ENCODE measurements around the gene TNIP3. TPM values are rescaled to one million over a fixed set of nuclear protein-coding genes. Genes with fewer than 3 reads are reported as not detected.
A peak's percentile ranks its signal among the peaks of the same experiment; 100 is the strongest.

The TNIP3 gene
- total RNA-seq, 1 experiment from 2014 or later, result not detected

DNA sequence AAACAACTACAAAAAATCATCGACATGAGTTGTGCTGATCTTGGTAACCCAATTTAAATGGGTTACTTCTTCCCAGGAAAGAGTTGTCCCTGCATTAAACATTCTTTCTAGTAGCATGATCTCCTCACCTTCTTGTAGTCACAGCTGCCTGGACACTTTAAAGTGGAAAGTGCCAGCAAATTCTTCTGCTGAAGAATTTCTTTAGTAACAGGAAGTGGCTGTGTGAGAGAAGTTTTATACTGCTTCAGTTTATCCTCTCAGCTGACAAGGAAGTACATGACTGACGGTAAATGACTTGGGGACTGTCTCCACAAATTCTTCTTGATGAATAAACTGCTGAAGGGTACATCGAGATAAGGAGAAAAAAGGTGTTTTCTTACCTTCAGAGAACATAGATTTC is 18.2 kb upstream of the TNIP3 start:
- no peaks in the 10 kb centered on the region for H3K36me3 ChIP-seq (ENCODE audit: control insufficient read depth, insufficient read depth, low read length)
- ChIA-PET CTCF (no interaction called here), POLR2A (no interaction called here)
- no peak for TF ChIP-seq POLR2AphosphoS5 (IDR thresholded peaks at IDR 0.05; ENCODE audit: low read depth, low read length)
- no peak for TF ChIP-seq TCF7L2 (IDR thresholded peaks at IDR 0.05; ENCODE audit: low read depth, low read length)
- TF ChIP-seq, protein P1, sequence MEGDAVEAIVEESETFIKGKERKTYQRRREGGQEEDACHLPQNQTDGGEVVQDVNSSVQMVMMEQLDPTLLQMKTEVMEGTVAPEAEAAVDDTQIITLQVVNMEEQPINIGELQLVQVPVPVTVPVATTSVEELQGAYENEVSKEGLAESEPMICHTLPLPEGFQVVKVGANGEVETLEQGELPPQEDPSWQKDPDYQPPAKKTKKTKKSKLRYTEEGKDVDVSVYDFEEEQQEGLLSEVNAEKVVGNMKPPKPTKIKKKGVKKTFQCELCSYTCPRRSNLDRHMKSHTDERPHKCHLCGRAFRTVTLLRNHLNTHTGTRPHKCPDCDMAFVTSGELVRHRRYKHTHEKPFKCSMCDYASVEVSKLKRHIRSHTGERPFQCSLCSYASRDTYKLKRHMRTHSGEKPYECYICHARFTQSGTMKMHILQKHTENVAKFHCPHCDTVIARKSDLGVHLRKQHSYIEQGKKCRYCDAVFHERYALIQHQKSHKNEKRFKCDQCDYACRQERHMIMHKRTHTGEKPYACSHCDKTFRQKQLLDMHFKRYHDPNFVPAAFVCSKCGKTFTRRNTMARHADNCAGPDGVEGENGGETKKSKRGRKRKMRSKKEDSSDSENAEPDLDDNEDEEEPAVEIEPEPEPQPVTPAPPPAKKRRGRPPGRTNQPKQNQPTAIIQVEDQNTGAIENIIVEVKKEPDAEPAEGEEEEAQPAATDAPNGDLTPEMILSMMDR (IDR thresholded peaks at IDR 0.05), result no peak
- no peak for TF ChIP-seq SIN3A (IDR thresholded peaks at IDR 0.05; ENCODE audit: borderline replicate concordance, insufficient read depth, low read depth, low read length)
- TF ChIP-seq, protein P2, sequence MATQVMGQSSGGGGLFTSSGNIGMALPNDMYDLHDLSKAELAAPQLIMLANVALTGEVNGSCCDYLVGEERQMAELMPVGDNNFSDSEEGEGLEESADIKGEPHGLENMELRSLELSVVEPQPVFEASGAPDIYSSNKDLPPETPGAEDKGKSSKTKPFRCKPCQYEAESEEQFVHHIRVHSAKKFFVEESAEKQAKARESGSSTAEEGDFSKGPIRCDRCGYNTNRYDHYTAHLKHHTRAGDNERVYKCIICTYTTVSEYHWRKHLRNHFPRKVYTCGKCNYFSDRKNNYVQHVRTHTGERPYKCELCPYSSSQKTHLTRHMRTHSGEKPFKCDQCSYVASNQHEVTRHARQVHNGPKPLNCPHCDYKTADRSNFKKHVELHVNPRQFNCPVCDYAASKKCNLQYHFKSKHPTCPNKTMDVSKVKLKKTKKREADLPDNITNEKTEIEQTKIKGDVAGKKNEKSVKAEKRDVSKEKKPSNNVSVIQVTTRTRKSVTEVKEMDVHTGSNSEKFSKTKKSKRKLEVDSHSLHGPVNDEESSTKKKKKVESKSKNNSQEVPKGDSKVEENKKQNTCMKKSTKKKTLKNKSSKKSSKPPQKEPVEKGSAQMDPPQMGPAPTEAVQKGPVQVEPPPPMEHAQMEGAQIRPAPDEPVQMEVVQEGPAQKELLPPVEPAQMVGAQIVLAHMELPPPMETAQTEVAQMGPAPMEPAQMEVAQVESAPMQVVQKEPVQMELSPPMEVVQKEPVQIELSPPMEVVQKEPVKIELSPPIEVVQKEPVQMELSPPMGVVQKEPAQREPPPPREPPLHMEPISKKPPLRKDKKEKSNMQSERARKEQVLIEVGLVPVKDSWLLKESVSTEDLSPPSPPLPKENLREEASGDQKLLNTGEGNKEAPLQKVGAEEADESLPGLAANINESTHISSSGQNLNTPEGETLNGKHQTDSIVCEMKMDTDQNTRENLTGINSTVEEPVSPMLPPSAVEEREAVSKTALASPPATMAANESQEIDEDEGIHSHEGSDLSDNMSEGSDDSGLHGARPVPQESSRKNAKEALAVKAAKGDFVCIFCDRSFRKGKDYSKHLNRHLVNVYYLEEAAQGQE (IDR thresholded peaks at IDR 0.05; ENCODE audit: insufficient read depth in 1 of 2, low read depth in 2 of 2, low read length in 1 of 2), result no peak
- in situ Hi-C loops (cut with HindIII; ENCODE audit: low pct_unique_long_range_greater_than_20kb, low sequenced_read_pairs), result no loop called here
- intact Hi-C loops (cut with micrococcal nuclease; ENCODE audit: unreplicated experiment), result no loop called here
- peak overlapping the region in 1 of 2 experiments; percentile 3; a peak in 1 of 4 replicates for H3K4me3 ChIP-seq (ENCODE audit: low read depth in 2 of 2, low read length in 2 of 2)
- no peaks in the 10 kb centered on the region for H3K9me3 ChIP-seq (ENCODE audit: control insufficient read depth, insufficient read depth, low read depth, low read length)
- DNase-seq (ENCODE audit: low read depth, low spot score) (no peak), ATAC-seq (no peak)
- no peak overlapping the region for H3K27ac ChIP-seq (ENCODE audit: low read length)
- no TSS peak for BruUV-seq (replicated peaks)
- H3K27me3 ChIP-seq (ENCODE audit: control insufficient read depth, insufficient read depth, low read length), result no peaks in the 10 kb centered on the region
- no peaks in the 10 kb centered on the region for H3K4me1 ChIP-seq (ENCODE audit: control insufficient read depth, insufficient read depth, low read length)

DNA sequence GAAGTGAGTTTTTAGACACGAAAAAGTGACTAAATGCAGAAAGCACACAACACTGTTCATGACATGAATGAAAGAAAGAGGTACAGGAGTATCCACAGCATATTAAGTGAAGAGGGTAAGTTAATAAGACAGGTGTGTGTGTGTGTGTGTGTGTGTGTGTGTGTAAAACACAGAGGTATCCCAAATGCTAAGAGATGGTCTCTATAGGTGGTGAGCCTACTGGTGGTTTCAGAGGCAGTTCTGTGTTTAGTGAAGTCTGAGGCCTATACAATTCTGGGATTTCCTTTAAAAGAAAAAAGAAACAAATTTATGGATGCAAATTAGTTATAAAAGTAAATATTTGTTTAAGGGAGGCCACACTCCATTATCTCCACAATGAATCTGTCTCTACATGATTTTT is 17.4 kb upstream of the TNIP3 start:
- ChIA-PET POLR2A (no interaction called here), CTCF (no interaction called here)
- no peak overlapping the region for H3K4me3 ChIP-seq (ENCODE audit: low read depth in 2 of 2, low read length in 2 of 2)
- H3K9me3 ChIP-seq (ENCODE audit: control insufficient read depth, insufficient read depth, low read depth, low read length), result no peaks in the 10 kb centered on the region
- DNase-seq (ENCODE audit: low read depth, low spot score) (no peak), ATAC-seq (no peak)
- H3K27ac ChIP-seq (ENCODE audit: low read length), result no peak overlapping the region
- no peaks in the 10 kb centered on the region for H3K27me3 ChIP-seq (ENCODE audit: control insufficient read depth, insufficient read depth, low read length)
- H3K4me1 ChIP-seq (ENCODE audit: control insufficient read depth, insufficient read depth, low read length), result no peaks in the 10 kb centered on the region
- BruUV-seq (replicated peaks), result no TSS peak
- intact Hi-C loops (cut with micrococcal nuclease; ENCODE audit: unreplicated experiment), result no loop called here
- in situ Hi-C loops (cut with HindIII; ENCODE audit: low pct_unique_long_range_greater_than_20kb, low sequenced_read_pairs), result no loop called here
- no peaks in the 10 kb centered on the region for H3K36me3 ChIP-seq (ENCODE audit: control insufficient read depth, insufficient read depth, low read length)
- TF ChIP-seq, protein P2 (IDR thresholded peaks at IDR 0.05; ENCODE audit: insufficient read depth in 1 of 2, low read depth in 2 of 2, low read length in 1 of 2), result no peak
- no peak for TF ChIP-seq TCF7L2 (IDR thresholded peaks at IDR 0.05; ENCODE audit: low read depth, low read length)
- TF ChIP-seq SIN3A (IDR thresholded peaks at IDR 0.05; ENCODE audit: borderline replicate concordance, insufficient read depth, low read depth, low read length), result no peak
- TF ChIP-seq, protein P1 (IDR thresholded peaks at IDR 0.05), result no peak
- no peak for TF ChIP-seq POLR2AphosphoS5 (IDR thresholded peaks at IDR 0.05; ENCODE audit: low read depth, low read length)
